ENCODE data around the gene PDE11A.

Gene PDE11A

DNA sequence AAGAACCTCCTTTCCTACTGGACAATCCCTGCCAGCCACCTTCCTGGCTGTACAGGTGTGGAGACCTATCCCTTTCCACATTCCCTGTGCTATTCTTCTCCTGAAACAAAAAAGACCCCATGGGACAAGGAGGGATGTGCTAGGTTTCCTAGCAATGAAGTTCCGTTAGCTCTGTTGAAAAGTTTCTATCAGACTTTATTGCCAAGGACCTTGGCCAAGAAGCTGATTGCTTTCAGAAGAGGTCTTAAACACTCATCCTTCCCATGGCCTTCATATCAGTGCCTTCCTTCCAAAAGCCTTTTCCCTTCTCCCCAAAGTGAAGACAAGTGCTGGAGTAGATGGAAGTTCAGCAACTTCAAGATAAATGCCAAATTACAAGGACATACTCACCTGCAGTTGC lies 485.2 kb downstream of the PDE11A start:
- DNase-seq: no peak

DNA sequence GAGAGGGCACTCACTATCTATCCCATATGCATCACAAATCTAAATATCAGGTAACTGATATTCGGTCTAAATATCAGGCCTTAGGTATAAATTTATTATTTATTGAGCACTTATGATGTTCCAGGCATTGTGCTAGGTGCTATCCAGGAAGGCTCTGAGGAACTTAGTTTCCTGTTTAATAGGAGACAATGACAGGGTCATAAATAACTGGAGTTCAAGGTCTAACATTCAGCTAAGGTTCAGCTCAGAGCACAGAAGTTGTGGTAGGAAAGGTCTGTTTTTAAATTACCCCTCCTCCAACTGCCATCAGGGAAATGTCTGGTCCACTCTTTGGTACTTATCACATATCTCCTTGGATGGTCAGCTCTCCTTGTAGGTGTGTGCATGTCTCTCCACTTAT lies 486.4 kb downstream of the PDE11A start:
- no peak for DNase-seq

- peak; percentile 37 for DNase-seq
Measured at GRCh38 chr2:177585234-177585863, 487.2 kb downstream of the PDE11A start.

- DNase-seq: no peak
Measured at GRCh38 chr2:177584030-177584692, 488.4 kb downstream of the PDE11A start.

GRCh38 chr2:177582000-177582399 lies 490.6 kb downstream of the PDE11A start:
- no peak for DNase-seq

DNA sequence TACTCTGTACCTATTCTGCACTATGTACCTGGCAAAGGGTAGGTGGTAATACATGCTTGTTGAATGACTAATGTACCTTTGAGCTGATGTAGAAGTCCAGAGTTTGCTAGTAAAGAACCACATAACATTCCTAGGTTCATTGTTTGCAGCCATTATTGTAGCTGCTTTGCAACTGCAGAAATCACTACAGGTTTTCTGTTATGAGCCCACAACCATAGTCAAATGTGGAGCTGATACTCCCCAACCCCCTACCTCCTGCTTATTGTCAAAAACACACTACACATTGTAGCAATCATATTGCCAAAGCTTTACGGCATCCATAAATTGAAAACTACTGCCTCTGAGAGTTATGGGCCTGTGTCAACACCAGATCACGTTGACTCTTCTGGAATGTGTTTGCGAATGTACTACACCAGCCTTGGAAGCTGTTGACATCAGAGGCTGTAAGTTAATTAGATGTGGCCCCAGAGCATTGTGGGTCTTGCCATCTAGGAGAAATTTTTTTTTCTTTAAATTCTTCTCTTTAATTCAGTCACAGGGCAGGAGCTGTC lies 493.0 kb downstream of the PDE11A start:
- DNase-seq: no peak

DNA sequence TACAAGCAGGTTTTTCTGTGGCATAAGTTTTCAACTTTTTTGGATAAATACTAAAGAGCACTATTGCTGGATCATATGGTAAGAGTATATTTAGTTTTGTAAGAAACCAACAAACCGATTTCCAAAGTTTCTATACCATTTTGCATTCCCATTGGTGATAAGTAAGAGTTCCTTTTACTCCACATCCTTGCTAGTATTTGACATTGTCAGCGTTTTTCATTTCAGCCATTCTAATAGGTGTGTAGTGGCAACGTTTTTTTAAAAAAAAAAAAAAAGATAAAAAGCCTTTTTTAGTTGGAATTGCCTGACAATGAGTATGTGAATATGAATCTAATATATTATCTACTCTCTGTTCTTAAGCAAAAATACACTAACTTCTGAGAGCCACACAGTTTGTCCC lies 494.1 kb downstream of the PDE11A start:
- DNase-seq: no peak

GRCh38 chr2:177577075-177577474 lies 495.5 kb downstream of the PDE11A start:
- DNase-seq: no peak

GRCh38 chr2:177575358-177575757 lies 497.2 kb downstream of the PDE11A start:
- DNase-seq: no peak

GRCh38 chr2:177574356-177574755 lies 498.2 kb downstream of the PDE11A start:
- DNase-seq: no peak
